Uterus (tissue), 4 donors: Measurements from ENCODE around the gene OCEL1. TPM values are rescaled to one million over a fixed set of nuclear protein-coding genes. Genes with fewer than 3 reads are reported as not detected.

ENCODE experiments used
- DNase-seq, 2 donors: peaks; one replicate each; pipeline ENCODE4 v3.0.0-alpha.2; 2019 to 2020
- H3K27ac ChIP-seq, 2 donors: fragments of 200-600 bp; sonication (generic); 1 replicate in 1 of 2; 2 replicates in 1 of 2; pipeline ENCODE4 v1.5.1; 2016 to 2018
- H3K27me3 ChIP-seq, 2 donors: fragments of 200-600 bp; sonication (generic); one replicate each; pipeline ENCODE4 v1.5.1; 2018 to 2019; ENCODE audit warnings: control low read depth in 1 of 2
- H3K36me3 ChIP-seq, 2 donors: fragments of 200-600 bp; sonication (generic); one replicate each; pipeline ENCODE4 v1.5.1; 2019; ENCODE audit warnings: control low read depth in 1 of 2
- H3K4me1 ChIP-seq, 2 donors: fragments of 200-600 bp; sonication (generic); one replicate each; pipeline ENCODE4 v1.5.1; 2018 to 2019; ENCODE audit warnings: control low read depth in 1 of 2
- H3K4me3 ChIP-seq, 2 donors: fragments of 200-600 bp; sonication (generic); 1 replicate in 1 of 2; 2 replicates in 1 of 2; pipeline ENCODE4 v1.5.1; 2018 to 2019; ENCODE audit warnings: mild to moderate bottlenecking in 1 of 2
- H3K9me3 ChIP-seq, 2 donors: fragments of 200-600 bp; sonication (generic); one replicate each; pipeline ENCODE4 v1.5.1; 2019; ENCODE audit warnings: control low read depth in 1 of 2
- CTCF ChIP-seq, 4 experiments: fragments of 200-600 bp in 2 of 4; fragments of 450-650 bp in 2 of 4; sonication (generic) in 2 of 4; IDR thresholded peaks; one replicate each; pipeline ENCODE4 v1.5.1; 2016 to 2019; ENCODE audit warnings: antibody characterized with exemption in 4 of 4, mild to moderate bottlenecking in 2 of 4, moderate library complexity in 1 of 4
- POLR2A ChIP-seq, 2 donors: fragments of 450-650 bp; IDR thresholded peaks; one replicate each; pipeline ENCODE4 v1.6.1; 2016; ENCODE audit warnings: antibody characterized with exemption in 2 of 2, mild to moderate bottlenecking in 1 of 2, moderate library complexity in 1 of 2
- intact Hi-C: fragments of 100-400 bp; cut with DNase I; formaldehyde crosslinking; loops from one replicate; pipeline ENCODE4 v1.15.1; 2023; ENCODE audit warnings: low total_unique reads
- total RNA-seq, 4 donors: library from RNA; depleted of rRNA in 3 of 4; stranded (reverse); fragments of >200 nt in 3 of 4; gene quantifications; one replicate each; pipeline versions ENCODE4 v1.1.0 to v1.2.4, GENCODE V29; 2014 to 2023
- donor health status: DM: yes; HTN: yes; CAD: no.

Gene OCEL1
- total RNA-seq, 4 donors from 2014 or later, result 5.9 to 32.6 (median 17.6) TPM; not detected in 1

- Histone ChIP-seq H3K27ac (peak overlapping the region; percentile 51 to 81), H3K27me3 (no peaks in the 10 kb centered on the region), H3K36me3 (no peaks in the 10 kb centered on the region), H3K9me3 (no peaks in the 10 kb centered on the region), H3K4me3 (no peak overlapping the region), H3K4me1 (peaks cover 5 to 13% of the 10 kb centered on the region in 2 donors)
- no peak for DNase-seq
- no peak for TF ChIP-seq CTCF (IDR thresholded peaks at IDR 0.05)
- intact Hi-C loops, result no loop called here
Measured at GRCh38 chr19:17236811-17237543, 11.0 kb downstream of the OCEL1 start.

- TF ChIP-seq POLR2A (IDR thresholded peaks at IDR 0.05), result no peak
- no peak for TF ChIP-seq CTCF (IDR thresholded peaks at IDR 0.05)
- H3K27ac ChIP-seq, result no peak overlapping the region
- H3K4me3 ChIP-seq, result no peak overlapping the region
- H3K9me3 ChIP-seq, result no peaks in the 10 kb centered on the region
- H3K36me3 ChIP-seq, result no peaks in the 10 kb centered on the region
- no peaks in the 10 kb centered on the region for H3K27me3 ChIP-seq
- peaks cover 5 to 20% of the 10 kb centered on the region in 2 donors for H3K4me1 ChIP-seq
- DNase-seq, result no peak
- intact Hi-C loops, result no loop called here
Measured at GRCh38 chr19:17237747-17238706, 12.0 kb downstream of the OCEL1 start.

GRCh38 chr19:17240062-17240752, 14.2 kb downstream of the OCEL1 start:
- Histone ChIP-seq H3K36me3 (no peaks in the 10 kb centered on the region), H3K27me3 (no peaks in the 10 kb centered on the region), H3K4me1 (peaks cover 5 to 15% of the 10 kb centered on the region in 2 donors), H3K4me3 (no peak overlapping the region), H3K27ac (no peak overlapping the region), H3K9me3 (no peaks in the 10 kb centered on the region)
- no peak for DNase-seq
- intact Hi-C loops, result no loop called here
- TF ChIP-seq POLR2A (IDR thresholded peaks at IDR 0.05) (no peak), CTCF (IDR thresholded peaks at IDR 0.05) (no peak)

GRCh38 chr19:17240826-17241399, 14.9 kb downstream of the OCEL1 start:
- TF ChIP-seq POLR2A (IDR thresholded peaks at IDR 0.05), result no peak
- TF ChIP-seq CTCF (IDR thresholded peaks at IDR 0.05), result no peak
- no peaks in the 10 kb centered on the region for H3K9me3 ChIP-seq
- intact Hi-C loops, result no loop called here
- no peak overlapping the region for H3K4me3 ChIP-seq
- H3K27ac ChIP-seq, result peak overlapping the region in 1 of 2 donors; percentile 30
- no peaks in the 10 kb centered on the region for H3K27me3 ChIP-seq
- H3K36me3 ChIP-seq, result no peaks in the 10 kb centered on the region
- DNase-seq, result no peak
- peaks cover 5 to 13% of the 10 kb centered on the region in 2 donors for H3K4me1 ChIP-seq
